ENCODE data around the gene TENM4.

Gene TENM4

GRCh38 chr11:78652843-78653239 is 788.0 kb downstream of the TENM4 start:
- POLR2A ChIA-PET = no interaction called here
- TF ChIP-seq ARNT (IDR thresholded peaks at IDR 0.05) (no peak), NFRKB (IDR thresholded peaks at IDR 0.05) (no peak), FOXK2 (IDR thresholded peaks at IDR 0.05) (no peak), LEF1 (IDR thresholded peaks at IDR 0.05; ENCODE audit: borderline replicate concordance) (no peak), HDGF (IDR thresholded peaks at IDR 0.05; ENCODE audit: borderline replicate concordance) (no peak), FOXM1 (IDR thresholded peaks at IDR 0.05; ENCODE audit: borderline replicate concordance) (no peak), ZNF384 (IDR thresholded peaks at IDR 0.05) (no peak), PKNOX1 (IDR thresholded peaks at IDR 0.05) (no peak), ELF4 (IDR thresholded peaks at IDR 0.05) (no peak), SP1 (IDR thresholded peaks at IDR 0.05) (no peak), TARDBP (IDR thresholded peaks at IDR 0.05) (no peak)
- CTCF ChIA-PET = no interaction called here
- DNase-seq (ENCODE audit: extremely low spot score) = no peak

- no peak for DNase-seq (ENCODE audit: extremely low spot score)
- ChIA-PET CTCF (no interaction called here), POLR2A (interaction anchor here (0.5 kb wide), 1 partner anchor 429 kb away, joined by 3 read pairs; no protein-coding TSS in a partner anchor)
- no peak for TF ChIP-seq LEF1 (IDR thresholded peaks at IDR 0.05; ENCODE audit: borderline replicate concordance)
- no peak for TF ChIP-seq HDGF (IDR thresholded peaks at IDR 0.05; ENCODE audit: borderline replicate concordance)
- TF ChIP-seq ARNT (IDR thresholded peaks at IDR 0.05) = no peak
- TF ChIP-seq L3MBTL2 (conservative IDR thresholded peaks at IDR 0.05) = no peak
- TF ChIP-seq CTBP1 (IDR thresholded peaks at IDR 0.05; ENCODE audit: borderline replicate concordance) = no peak
- no peak for TF ChIP-seq ELF4 (IDR thresholded peaks at IDR 0.05)
- no peak for TF ChIP-seq SUZ12 (IDR thresholded peaks at IDR 0.05)
- TF ChIP-seq BHLHE40 (IDR thresholded peaks at IDR 0.05; ENCODE audit: borderline replicate concordance) = no peak
- TF ChIP-seq SP1 (IDR thresholded peaks at IDR 0.05) = no peak
- TF ChIP-seq FOXM1 (IDR thresholded peaks at IDR 0.05; ENCODE audit: borderline replicate concordance) = no peak
- TF ChIP-seq PKNOX1 (IDR thresholded peaks at IDR 0.05) = no peak
- TF ChIP-seq TARDBP (IDR thresholded peaks at IDR 0.05) = no peak
- no peak for TF ChIP-seq NFRKB (IDR thresholded peaks at IDR 0.05)
Observed at GRCh38 chr11:78651923-78652842, 788.6 kb downstream of the TENM4 start.

GRCh38 chr11:78651136-78651775 is 789.6 kb downstream of the TENM4 start:
- TF ChIP-seq NFRKB (IDR thresholded peaks at IDR 0.05) (no peak), SUZ12 (IDR thresholded peaks at IDR 0.05) (no peak), ARNT (IDR thresholded peaks at IDR 0.05) (no peak), FOXK2 (IDR thresholded peaks at IDR 0.05) (no peak), ZNF384 (IDR thresholded peaks at IDR 0.05) (no peak), LEF1 (IDR thresholded peaks at IDR 0.05; ENCODE audit: borderline replicate concordance) (no peak), CTBP1 (IDR thresholded peaks at IDR 0.05; ENCODE audit: borderline replicate concordance) (no peak), FOXM1 (IDR thresholded peaks at IDR 0.05; ENCODE audit: borderline replicate concordance) (no peak), HDGF (IDR thresholded peaks at IDR 0.05; ENCODE audit: borderline replicate concordance) (no peak), PKNOX1 (IDR thresholded peaks at IDR 0.05) (no peak)
- DNase-seq (ENCODE audit: extremely low spot score) = no peak
- POLR2A ChIA-PET = interaction anchor here (0.5 kb wide), 1 partner anchor 430 kb away, joined by 3 read pairs; no protein-coding TSS in a partner anchor
- CTCF ChIA-PET = no interaction called here

- peak; percentile 1 for DNase-seq (ENCODE audit: extremely low spot score)
- ChIA-PET POLR2A (no interaction called here), CTCF (interaction anchor here (0.8 kb wide), 1 partner anchor 66 kb away, joined by 3 read pairs; no protein-coding TSS in a partner anchor)
- TF ChIP-seq PKNOX1 (IDR thresholded peaks at IDR 0.05) (no peak), LEF1 (IDR thresholded peaks at IDR 0.05; ENCODE audit: borderline replicate concordance) (no peak), BHLHE40 (IDR thresholded peaks at IDR 0.05; ENCODE audit: borderline replicate concordance) (no peak), FOXM1 (IDR thresholded peaks at IDR 0.05; ENCODE audit: borderline replicate concordance) (no peak), TARDBP (IDR thresholded peaks at IDR 0.05) (no peak), L3MBTL2 (conservative IDR thresholded peaks at IDR 0.05) (no peak), SUZ12 (IDR thresholded peaks at IDR 0.05) (no peak), FOXK2 (IDR thresholded peaks at IDR 0.05) (no peak), ARNT (IDR thresholded peaks at IDR 0.05) (no peak), NFRKB (IDR thresholded peaks at IDR 0.05) (no peak), SP1 (IDR thresholded peaks at IDR 0.05) (no peak), HDGF (IDR thresholded peaks at IDR 0.05; ENCODE audit: borderline replicate concordance) (no peak), ZNF384 (IDR thresholded peaks at IDR 0.05) (no peak), FOXA1 (IDR thresholded peaks at IDR 0.05) (no peak), CTBP1 (IDR thresholded peaks at IDR 0.05; ENCODE audit: borderline replicate concordance) (no peak), ELF4 (IDR thresholded peaks at IDR 0.05) (no peak)
Observed at GRCh38 chr11:78649361-78650215, 791.2 kb downstream of the TENM4 start.

Measured in HEK293T (cell line).